Measurements from ENCODE around the gene FHDC1.

The FHDC1 gene

GRCh38 chr4:152999346-153000075 is 63.4 kb downstream of the FHDC1 start:
- no peaks in the 10 kb centered on the region for H3K27me3 ChIP-seq (replicated peaks; ENCODE audit: control insufficient read depth, insufficient read depth, low read length, poor library complexity, severe bottlenecking)
- no peak overlapping the region for H3K27ac ChIP-seq (ENCODE audit: insufficient read depth, low read length, poor library complexity, severe bottlenecking)

DNA sequence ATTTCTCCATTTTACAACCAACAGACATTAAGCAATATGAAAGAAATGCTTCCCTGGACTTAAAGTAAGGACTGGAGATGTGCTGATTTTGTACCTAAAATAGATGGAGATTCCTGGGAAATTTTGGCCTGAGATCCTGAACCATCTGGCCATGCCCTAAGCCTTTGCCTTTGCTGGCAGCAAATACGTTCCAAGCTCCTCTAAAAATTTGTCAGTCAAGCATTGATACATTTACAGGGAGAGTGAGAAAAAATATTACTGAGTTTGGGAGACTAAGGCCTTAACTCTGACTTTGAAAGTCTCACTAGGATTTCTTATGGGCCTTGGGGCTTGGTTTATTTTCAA is 63.9 kb downstream of the FHDC1 start:
- Histone ChIP-seq H3K36me3 (ENCODE audit: control insufficient read depth, insufficient read depth, low read length) (no peaks in the 10 kb centered on the region), H3K9me3 (ENCODE audit: control insufficient read depth, low read length) (no peaks in the 10 kb centered on the region), H3K4me1 (ENCODE audit: control insufficient read depth, insufficient read depth, low read length, poor library complexity, severe bottlenecking) (no peaks in the 10 kb centered on the region), H3K4me3 (ENCODE audit: insufficient read depth, low read depth, low read length, poor library complexity, severe bottlenecking) (no peak overlapping the region), H3K27ac (ENCODE audit: insufficient read depth, low read length, poor library complexity, severe bottlenecking) (no peak overlapping the region), H3K27me3 (replicated peaks; ENCODE audit: control insufficient read depth, insufficient read depth, low read length, poor library complexity, severe bottlenecking) (no peaks in the 10 kb centered on the region)
- DNase-seq = no peak

More at GRCh38 chr4:152999346-153000075, 63.4 kb downstream of the FHDC1 start:
- DNase-seq = no peak
- no peaks in the 10 kb centered on the region for H3K4me1 ChIP-seq (ENCODE audit: control insufficient read depth, insufficient read depth, low read length, poor library complexity, severe bottlenecking)
- H3K9me3 ChIP-seq (ENCODE audit: control insufficient read depth, low read length) = no peaks in the 10 kb centered on the region
- H3K36me3 ChIP-seq (ENCODE audit: control insufficient read depth, insufficient read depth, low read length) = no peaks in the 10 kb centered on the region
- H3K4me3 ChIP-seq (ENCODE audit: insufficient read depth, low read depth, low read length, poor library complexity, severe bottlenecking) = no peak overlapping the region

- no peak for DNase-seq
- H3K27ac ChIP-seq (ENCODE audit: insufficient read depth, low read length, poor library complexity, severe bottlenecking) = no peak overlapping the region
- no peaks in the 10 kb centered on the region for H3K9me3 ChIP-seq (ENCODE audit: control insufficient read depth, low read length)
- no peaks in the 10 kb centered on the region for H3K27me3 ChIP-seq (replicated peaks; ENCODE audit: control insufficient read depth, insufficient read depth, low read length, poor library complexity, severe bottlenecking)
- no peak overlapping the region for H3K4me3 ChIP-seq (ENCODE audit: insufficient read depth, low read depth, low read length, poor library complexity, severe bottlenecking)
- H3K4me1 ChIP-seq (ENCODE audit: control insufficient read depth, insufficient read depth, low read length, poor library complexity, severe bottlenecking) = no peaks in the 10 kb centered on the region
- no peaks in the 10 kb centered on the region for H3K36me3 ChIP-seq (ENCODE audit: control insufficient read depth, insufficient read depth, low read length)
These were observed 65.5 kb downstream of the FHDC1 start for GRCh38 chr4:153001626-153002025.

GRCh38 chr4:153002110-153002509 is 66.0 kb downstream of the FHDC1 start:
- H3K27me3 ChIP-seq (replicated peaks; ENCODE audit: control insufficient read depth, insufficient read depth, low read length, poor library complexity, severe bottlenecking) = no peaks in the 10 kb centered on the region

GRCh38 chr4:153004081-153004850 is 68.1 kb downstream of the FHDC1 start:
- Histone ChIP-seq H3K4me1 (ENCODE audit: control insufficient read depth, insufficient read depth, low read length, poor library complexity, severe bottlenecking) (no peaks in the 10 kb centered on the region), H3K36me3 (ENCODE audit: control insufficient read depth, insufficient read depth, low read length) (no peaks in the 10 kb centered on the region), H3K9me3 (ENCODE audit: control insufficient read depth, low read length) (no peaks in the 10 kb centered on the region), H3K27me3 (replicated peaks; ENCODE audit: control insufficient read depth, insufficient read depth, low read length, poor library complexity, severe bottlenecking) (no peaks in the 10 kb centered on the region), H3K4me3 (ENCODE audit: insufficient read depth, low read depth, low read length, poor library complexity, severe bottlenecking) (no peak overlapping the region), H3K27ac (ENCODE audit: insufficient read depth, low read length, poor library complexity, severe bottlenecking) (no peak overlapping the region)
- DNase-seq = no peak

More at GRCh38 chr4:153002110-153002509, 66.0 kb downstream of the FHDC1 start:
- H3K36me3 ChIP-seq (ENCODE audit: control insufficient read depth, insufficient read depth, low read length) = no peaks in the 10 kb centered on the region
- no peak overlapping the region for H3K27ac ChIP-seq (ENCODE audit: insufficient read depth, low read length, poor library complexity, severe bottlenecking)
- no peak overlapping the region for H3K4me3 ChIP-seq (ENCODE audit: insufficient read depth, low read depth, low read length, poor library complexity, severe bottlenecking)
- H3K4me1 ChIP-seq (ENCODE audit: control insufficient read depth, insufficient read depth, low read length, poor library complexity, severe bottlenecking) = no peaks in the 10 kb centered on the region
- no peak for DNase-seq
- no peaks in the 10 kb centered on the region for H3K9me3 ChIP-seq (ENCODE audit: control insufficient read depth, low read length)

DNA sequence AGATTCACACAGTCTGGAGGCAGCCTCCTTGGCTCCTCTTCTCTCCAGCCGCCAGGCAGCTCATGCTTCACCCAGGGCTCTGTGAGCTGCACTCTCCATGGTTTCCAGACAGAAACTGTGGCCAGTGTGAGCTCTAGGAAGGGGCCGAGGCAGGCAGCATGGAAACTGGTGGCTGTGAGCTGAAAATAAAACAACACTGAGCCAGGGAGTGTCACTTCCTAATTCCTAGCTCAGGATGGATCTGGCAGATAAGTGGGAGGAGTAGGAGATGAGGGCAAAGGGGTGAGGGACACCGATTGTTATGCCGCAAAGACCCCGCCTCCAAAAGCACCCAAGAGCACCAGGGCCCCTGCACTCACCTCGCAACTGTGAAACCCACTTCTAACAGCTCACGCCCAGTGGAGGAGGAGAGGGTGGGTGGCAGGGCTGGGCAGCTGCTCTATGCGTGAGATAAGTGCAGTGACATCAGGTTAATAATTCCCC is 69.8 kb downstream of the FHDC1 start:
- DNase-seq = no peak
- Histone ChIP-seq H3K4me3 (ENCODE audit: insufficient read depth, low read depth, low read length, poor library complexity, severe bottlenecking) (no peak overlapping the region), H3K4me1 (ENCODE audit: control insufficient read depth, insufficient read depth, low read length, poor library complexity, severe bottlenecking) (no peaks in the 10 kb centered on the region), H3K36me3 (ENCODE audit: control insufficient read depth, insufficient read depth, low read length) (no peaks in the 10 kb centered on the region), H3K27me3 (replicated peaks; ENCODE audit: control insufficient read depth, insufficient read depth, low read length, poor library complexity, severe bottlenecking) (no peaks in the 10 kb centered on the region), H3K27ac (ENCODE audit: insufficient read depth, low read length, poor library complexity, severe bottlenecking) (no peak overlapping the region), H3K9me3 (ENCODE audit: control insufficient read depth, low read length) (no peaks in the 10 kb centered on the region)

- Histone ChIP-seq H3K4me3 (ENCODE audit: insufficient read depth, low read depth, low read length, poor library complexity, severe bottlenecking) (no peak overlapping the region), H3K27me3 (replicated peaks; ENCODE audit: control insufficient read depth, insufficient read depth, low read length, poor library complexity, severe bottlenecking) (no peaks in the 10 kb centered on the region), H3K9me3 (ENCODE audit: control insufficient read depth, low read length) (no peaks in the 10 kb centered on the region), H3K27ac (ENCODE audit: insufficient read depth, low read length, poor library complexity, severe bottlenecking) (no peak overlapping the region), H3K4me1 (ENCODE audit: control insufficient read depth, insufficient read depth, low read length, poor library complexity, severe bottlenecking) (no peaks in the 10 kb centered on the region), H3K36me3 (ENCODE audit: control insufficient read depth, insufficient read depth, low read length) (no peaks in the 10 kb centered on the region)
- no peak for DNase-seq
These were observed 72.6 kb downstream of the FHDC1 start for GRCh38 chr4:153008578-153009199.

DNA sequence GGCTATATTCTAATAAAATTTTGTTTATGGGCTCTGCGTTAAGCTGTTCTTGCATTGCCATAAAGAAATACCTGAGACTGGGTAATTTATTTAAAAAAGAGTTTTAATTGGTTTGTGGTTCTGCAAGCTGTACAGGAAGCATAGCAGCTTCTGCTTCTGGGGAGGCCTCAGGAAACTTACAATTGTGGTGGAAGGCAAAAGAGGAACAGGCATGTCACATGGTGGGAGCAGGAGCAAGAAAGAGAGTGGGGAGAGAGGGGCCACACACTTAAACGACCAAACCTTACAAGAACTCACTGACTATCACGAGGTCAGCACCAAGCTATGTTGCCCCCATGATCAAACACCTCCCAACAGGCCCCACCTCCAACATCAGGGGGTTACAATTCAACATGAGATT is 74.0 kb downstream of the FHDC1 start:
- Histone ChIP-seq H3K4me1 (ENCODE audit: control insufficient read depth, insufficient read depth, low read length, poor library complexity, severe bottlenecking) (no peaks in the 10 kb centered on the region), H3K4me3 (ENCODE audit: insufficient read depth, low read depth, low read length, poor library complexity, severe bottlenecking) (no peak overlapping the region), H3K9me3 (ENCODE audit: control insufficient read depth, low read length) (no peaks in the 10 kb centered on the region), H3K27me3 (replicated peaks; ENCODE audit: control insufficient read depth, insufficient read depth, low read length, poor library complexity, severe bottlenecking) (no peaks in the 10 kb centered on the region), H3K36me3 (ENCODE audit: control insufficient read depth, insufficient read depth, low read length) (no peaks in the 10 kb centered on the region), H3K27ac (ENCODE audit: insufficient read depth, low read length, poor library complexity, severe bottlenecking) (no peak overlapping the region)
- DNase-seq = no peak

DNA sequence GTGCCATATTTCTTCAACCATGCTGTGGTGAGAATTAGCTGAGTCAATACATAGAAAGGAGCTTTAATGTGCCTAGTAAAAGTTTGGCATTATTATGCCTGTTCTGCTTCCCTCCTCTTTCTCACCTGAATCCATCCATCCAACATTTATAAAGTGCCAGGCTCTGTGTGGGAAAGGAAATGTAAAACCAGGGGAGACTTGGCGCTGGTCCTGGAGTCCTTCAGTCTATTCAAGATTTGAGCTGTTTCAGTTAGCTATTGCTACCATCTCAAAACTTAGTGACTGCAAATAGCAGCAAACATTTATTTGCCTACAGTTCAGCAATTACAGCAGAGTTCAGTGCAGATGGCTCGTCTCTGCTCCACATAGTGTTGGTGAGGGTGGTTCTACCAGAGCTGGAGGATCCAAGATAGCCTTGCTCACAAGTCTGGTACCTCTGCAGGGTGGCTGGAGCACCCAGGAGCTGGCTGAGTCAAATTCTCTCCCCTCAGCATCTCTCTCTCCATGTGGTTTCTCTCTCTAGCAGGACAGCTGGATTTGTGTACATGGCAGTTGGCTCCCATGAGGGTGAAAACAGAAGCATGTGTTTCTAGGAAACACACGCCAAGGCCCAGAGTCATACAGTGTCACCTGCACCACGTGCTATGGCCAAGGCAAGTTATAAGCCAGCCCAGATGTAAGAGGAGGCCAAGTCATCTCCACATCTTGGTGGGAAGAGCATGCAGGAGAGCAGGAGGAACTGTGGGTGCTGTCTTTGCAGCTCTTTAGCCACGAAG is 77.3 kb downstream of the FHDC1 start:
- Histone ChIP-seq H3K4me3 (ENCODE audit: insufficient read depth, low read depth, low read length, poor library complexity, severe bottlenecking) (no peak overlapping the region), H3K36me3 (ENCODE audit: control insufficient read depth, insufficient read depth, low read length) (no peaks in the 10 kb centered on the region), H3K9me3 (ENCODE audit: control insufficient read depth, low read length) (no peaks in the 10 kb centered on the region), H3K27me3 (replicated peaks; ENCODE audit: control insufficient read depth, insufficient read depth, low read length, poor library complexity, severe bottlenecking) (no peaks in the 10 kb centered on the region), H3K4me1 (ENCODE audit: control insufficient read depth, insufficient read depth, low read length, poor library complexity, severe bottlenecking) (no peaks in the 10 kb centered on the region), H3K27ac (ENCODE audit: insufficient read depth, low read length, poor library complexity, severe bottlenecking) (no peak overlapping the region)
- no peak for DNase-seq

Measured in effector memory CD4-positive, alpha-beta T cell (primary cell).